ELF-1 (cell line): Measurements from ENCODE around the gene EEF1AKMT2.
"Not testable (repeated sequence)": the region's sequence is repeated elsewhere in the genome, so short reads cannot be mapped to it uniquely, and the experiment has no call there.

Experiments used
- DNase-seq: peaks from one replicate; pipeline ENCODE4 v3.0.0-alpha.2; 2016; ENCODE audit warnings: low read depth, low spot score

Gene EEF1AKMT2

GRCh38 chr10:124755581-124755980 is 36.1 kb downstream of the EEF1AKMT2 start:
- no peak for DNase-seq

GRCh38 chr10:124754227-124754626 is 37.5 kb downstream of the EEF1AKMT2 start:
- DNase-seq, result no peak

GRCh38 chr10:124748953-124749645 is 42.6 kb downstream of the EEF1AKMT2 start:
- DNase-seq, result no peak

GRCh38 chr10:124748166-124748565 is 43.5 kb downstream of the EEF1AKMT2 start:
- DNase-seq, result no peak

- DNase-seq, result no peak
These were observed 43.9 kb downstream of the EEF1AKMT2 start for GRCh38 chr10:124747745-124748144.

GRCh38 chr10:124746992-124747391 is 44.7 kb downstream of the EEF1AKMT2 start:
- no peak for DNase-seq

- not testable (repeated sequence) for DNase-seq
These were observed 45.2 kb downstream of the EEF1AKMT2 start for GRCh38 chr10:124746447-124746846.

- no peak for DNase-seq
These were observed 46.0 kb downstream of the EEF1AKMT2 start for GRCh38 chr10:124745673-124746072.

GRCh38 chr10:124745252-124745651 is 46.4 kb downstream of the EEF1AKMT2 start:
- DNase-seq, result no peak

- peak; percentile 66 for DNase-seq
These were observed 47.3 kb downstream of the EEF1AKMT2 start, which contains the start of gene FAM53B for GRCh38 chr10:124744102-124745050. TSS of gene FAM53B (minus strand) at chr10:124744378. CDS start at chr10:124706713, 37,665 bp downstream.

- DNase-seq, result peak; percentile 57
These were observed 48.2 kb downstream of the EEF1AKMT2 start for GRCh38 chr10:124743191-124744101.

GRCh38 chr10:124742413-124743190 is 49.1 kb downstream of the EEF1AKMT2 start:
- DNase-seq, result peak; percentile 65

GRCh38 chr10:124741922-124742412 is 49.7 kb downstream of the EEF1AKMT2 start:
- no peak for DNase-seq

GRCh38 chr10:124741281-124741921 is 50.3 kb downstream of the EEF1AKMT2 start:
- peak; percentile 95 for DNase-seq

- peak; percentile 52 for DNase-seq
These were observed 51.1 kb downstream of the EEF1AKMT2 start for GRCh38 chr10:124740369-124741280.

GRCh38 chr10:124739986-124740368 is 51.7 kb downstream of the EEF1AKMT2 start:
- DNase-seq, result no peak

GRCh38 chr10:124739119-124739921 is 52.4 kb downstream of the EEF1AKMT2 start:
- DNase-seq, result peak; percentile 66

- no peak for DNase-seq
These were observed 53.2 kb downstream of the EEF1AKMT2 start for GRCh38 chr10:124738441-124738840.
